ENCODE measurements around the gene KRT86.

DNA sequence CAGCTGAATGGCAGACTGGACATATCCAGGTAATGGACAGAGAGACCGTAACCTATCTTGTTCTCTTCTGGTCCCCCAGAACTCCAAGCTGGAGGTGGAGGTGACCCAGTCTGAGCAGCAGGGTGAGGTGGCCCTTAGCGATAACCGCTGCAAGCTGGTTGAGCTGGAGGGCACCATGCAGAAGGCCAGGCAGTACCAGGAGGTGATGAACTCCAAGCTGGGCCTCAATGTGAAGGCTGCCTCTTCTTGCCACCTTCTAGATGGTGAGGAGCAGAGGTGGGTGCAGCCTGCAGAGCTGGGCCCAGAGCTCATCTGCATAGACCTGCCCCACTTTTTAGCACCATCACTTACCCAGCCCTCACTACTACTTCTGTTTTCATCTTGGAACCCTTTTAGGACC, 7.2 kb upstream of the KRT86 start:
- TF ChIP-seq, protein P1, sequence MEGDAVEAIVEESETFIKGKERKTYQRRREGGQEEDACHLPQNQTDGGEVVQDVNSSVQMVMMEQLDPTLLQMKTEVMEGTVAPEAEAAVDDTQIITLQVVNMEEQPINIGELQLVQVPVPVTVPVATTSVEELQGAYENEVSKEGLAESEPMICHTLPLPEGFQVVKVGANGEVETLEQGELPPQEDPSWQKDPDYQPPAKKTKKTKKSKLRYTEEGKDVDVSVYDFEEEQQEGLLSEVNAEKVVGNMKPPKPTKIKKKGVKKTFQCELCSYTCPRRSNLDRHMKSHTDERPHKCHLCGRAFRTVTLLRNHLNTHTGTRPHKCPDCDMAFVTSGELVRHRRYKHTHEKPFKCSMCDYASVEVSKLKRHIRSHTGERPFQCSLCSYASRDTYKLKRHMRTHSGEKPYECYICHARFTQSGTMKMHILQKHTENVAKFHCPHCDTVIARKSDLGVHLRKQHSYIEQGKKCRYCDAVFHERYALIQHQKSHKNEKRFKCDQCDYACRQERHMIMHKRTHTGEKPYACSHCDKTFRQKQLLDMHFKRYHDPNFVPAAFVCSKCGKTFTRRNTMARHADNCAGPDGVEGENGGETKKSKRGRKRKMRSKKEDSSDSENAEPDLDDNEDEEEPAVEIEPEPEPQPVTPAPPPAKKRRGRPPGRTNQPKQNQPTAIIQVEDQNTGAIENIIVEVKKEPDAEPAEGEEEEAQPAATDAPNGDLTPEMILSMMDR (optimal IDR thresholded peaks at IDR 0.05 in 1 of 3, IDR thresholded peaks at IDR 0.05 in 1 of 3, conservative IDR thresholded peaks at IDR 0.05 in 1 of 3; ENCODE audit: extremely low read depth in 1 of 3, insufficient read depth in 2 of 3, low read length in 3 of 3) = no peak
- TF ChIP-seq EZH2 (IDR thresholded peaks at IDR 0.05; ENCODE audit: low read length) = no peak

All from keratinocyte (primary cell).